SK-N-SH treated with all-trans-retinoic acid at 6 μM for 48 hours (cell line): ENCODE results near the gene SLC22A23.

Experiments
- ATAC-seq: fragments of 200-7000 bp; cut with Tn5 transposase; 3 replicates; pipeline ENCODE4 v1.9.1; 2020; ENCODE audit warnings: mild to moderate bottlenecking, moderate library complexity
- ARNTL ChIP-seq: fragments of 450-650 bp; formaldehyde crosslinking; IDR thresholded peaks from 2 replicates; pipeline ENCODE4 v1.5.0; 2020; ENCODE audit warnings: low read depth, mild to moderate bottlenecking, moderate library complexity, borderline replicate concordance
- BACH2 ChIP-seq: fragments of 250-450 bp; sonication (Bioruptor Pico); IDR thresholded peaks from 2 replicates; pipeline ENCODE4 v1.9.0; 2021; ENCODE audit warnings: mild to moderate bottlenecking, borderline replicate concordance
- CSDC2 ChIP-seq: fragments of 250-450 bp; sonication (Bioruptor Pico); IDR thresholded peaks from 2 replicates; pipeline ENCODE4 v1.5.0; 2020; ENCODE audit warnings: mild to moderate bottlenecking, moderate library complexity
- ESRRG ChIP-seq: fragments of 250-450 bp; sonication (Bioruptor Pico); IDR thresholded peaks from 2 replicates; pipeline ENCODE4 v1.6.1; 2021; ENCODE audit warnings: mild to moderate bottlenecking
- GLIS3 ChIP-seq: fragments of 250-450 bp; sonication (Bioruptor Pico); IDR thresholded peaks from 2 replicates; pipeline ENCODE4 v1.5.0; 2020; ENCODE audit warnings: mild to moderate bottlenecking, moderate library complexity
- ISL1 ChIP-seq: fragments of 250-450 bp; sonication (Bioruptor Pico); IDR thresholded peaks from 2 replicates; pipeline ENCODE4 v2.1.2; 2022; ENCODE audit warnings: mild to moderate bottlenecking, moderate library complexity
- OSR1 ChIP-seq: fragments of 250-450 bp; sonication (Bioruptor Pico); IDR thresholded peaks from 2 replicates; pipeline ENCODE4 v1.8.0; 2022; ENCODE audit warnings: moderate library complexity, mild to moderate bottlenecking, inconsistent platforms
- RARB ChIP-seq: fragments of 250-450 bp; sonication (Bioruptor Pico); IDR thresholded peaks from 2 replicates; pipeline ENCODE4 v1.8.0; 2021; ENCODE audit warnings: mild to moderate bottlenecking, moderate library complexity
- SNAI2 ChIP-seq: fragments of 250-450 bp; sonication (Bioruptor Pico); IDR thresholded peaks from 2 replicates; pipeline ENCODE4 v1.5.0; 2020; ENCODE audit warnings: mild to moderate bottlenecking, moderate library complexity
- TCF4 ChIP-seq: fragments of 250-450 bp; sonication (Bioruptor Pico); IDR thresholded peaks from 2 replicates; pipeline ENCODE4 v1.8.0; 2021; ENCODE audit warnings: mild to moderate bottlenecking, moderate library complexity, borderline replicate concordance
- TOX ChIP-seq: fragments of 250-450 bp; sonication (Bioruptor Pico); IDR thresholded peaks from 2 replicates; pipeline ENCODE4 v1.8.0; 2021; ENCODE audit warnings: mild to moderate bottlenecking, moderate library complexity, borderline replicate concordance
- ZC3H10 ChIP-seq: fragments of 250-450 bp; sonication (Bioruptor Pico); IDR thresholded peaks from 2 replicates; pipeline ENCODE4 v1.5.1; 2021; ENCODE audit warnings: mild to moderate bottlenecking, moderate library complexity
- ZFP3 ChIP-seq: fragments of 250-450 bp; sonication (Bioruptor Pico); IDR thresholded peaks from 2 replicates; pipeline ENCODE4 v1.5.0; 2020; ENCODE audit warnings: mild to moderate bottlenecking, moderate library complexity
- ZFP30 ChIP-seq: fragments of 450-650 bp; formaldehyde crosslinking; IDR thresholded peaks from 2 replicates; pipeline ENCODE4 v1.5.0; 2022; ENCODE audit warnings: mild to moderate bottlenecking, moderate library complexity
- ZNF565 ChIP-seq: fragments of 450-650 bp; formaldehyde crosslinking; conservative IDR thresholded peaks from 2 replicates; pipeline ENCODE4 v1.5.0; 2020; ENCODE audit warnings: low read depth, mild to moderate bottlenecking, moderate library complexity
- ZNF70 ChIP-seq: fragments of 450-650 bp; formaldehyde crosslinking; IDR thresholded peaks from 2 replicates; pipeline ENCODE4 v1.5.0; 2020; ENCODE audit warnings: mild to moderate bottlenecking, moderate library complexity
- ZNF8 ChIP-seq: fragments of 450-650 bp; formaldehyde crosslinking; IDR thresholded peaks from 2 replicates; pipeline ENCODE4 v1.5.0; 2020; ENCODE audit warnings: mild to moderate bottlenecking, moderate library complexity
- TF ChIP-seq, protein P1 (sequence below): fragments of 250-450 bp; sonication (Bioruptor Pico); IDR thresholded peaks from 2 replicates; pipeline ENCODE4 v1.5.1; 2020; ENCODE audit warnings: low read depth, mild to moderate bottlenecking, moderate library complexity
- TF ChIP-seq, protein P2 (sequence below): fragments of 250-450 bp; sonication (Bioruptor Pico); IDR thresholded peaks from 2 replicates; pipeline ENCODE4 v1.8.0; 2021; ENCODE audit warnings: low read depth, mild to moderate bottlenecking, moderate library complexity, borderline replicate concordance
- TF ChIP-seq, protein P3 (sequence below): fragments of 250-450 bp; sonication (Bioruptor Pico); IDR thresholded peaks from 2 replicates; pipeline ENCODE4 v1.5.0; 2020; ENCODE audit warnings: mild to moderate bottlenecking, moderate library complexity
- TF ChIP-seq, protein P4 (sequence below): fragments of 250-450 bp; sonication (Bioruptor Pico); IDR thresholded peaks from 2 replicates; pipeline ENCODE4 v1.8.0; 2020; ENCODE audit warnings: mild to moderate bottlenecking, moderate library complexity, borderline replicate concordance
- TF ChIP-seq, protein P5 (sequence below): fragments of 250-450 bp; sonication (Bioruptor Pico); IDR thresholded peaks from 2 replicates; pipeline ENCODE4 v1.5.1; 2021; ENCODE audit warnings: mild to moderate bottlenecking, moderate library complexity

The SLC22A23 gene

DNA sequence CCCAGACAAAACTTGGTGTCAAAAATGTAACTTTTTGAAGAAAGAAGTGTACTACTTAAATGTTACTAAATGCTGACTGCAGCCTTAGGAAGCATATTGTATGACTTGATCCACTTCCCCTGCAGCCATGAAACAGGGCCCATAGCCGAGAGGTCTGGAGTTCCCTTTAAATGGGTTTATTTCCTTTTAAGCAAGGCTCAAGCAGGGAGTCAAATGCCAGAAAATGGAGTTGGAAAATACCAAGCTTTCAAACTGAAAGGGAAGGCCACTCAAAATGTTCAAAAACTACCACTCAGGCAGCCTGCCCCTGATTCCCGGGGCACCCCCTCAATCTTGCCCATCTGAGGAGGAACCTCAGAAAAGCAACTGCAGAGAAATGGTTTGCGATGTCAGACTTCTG, 43.3 kb downstream of the SLC22A23 start:
- no peak for ATAC-seq
- no peak for TF ChIP-seq RARB (CRISPR knock-in tag)
- TF ChIP-seq, protein P1, sequence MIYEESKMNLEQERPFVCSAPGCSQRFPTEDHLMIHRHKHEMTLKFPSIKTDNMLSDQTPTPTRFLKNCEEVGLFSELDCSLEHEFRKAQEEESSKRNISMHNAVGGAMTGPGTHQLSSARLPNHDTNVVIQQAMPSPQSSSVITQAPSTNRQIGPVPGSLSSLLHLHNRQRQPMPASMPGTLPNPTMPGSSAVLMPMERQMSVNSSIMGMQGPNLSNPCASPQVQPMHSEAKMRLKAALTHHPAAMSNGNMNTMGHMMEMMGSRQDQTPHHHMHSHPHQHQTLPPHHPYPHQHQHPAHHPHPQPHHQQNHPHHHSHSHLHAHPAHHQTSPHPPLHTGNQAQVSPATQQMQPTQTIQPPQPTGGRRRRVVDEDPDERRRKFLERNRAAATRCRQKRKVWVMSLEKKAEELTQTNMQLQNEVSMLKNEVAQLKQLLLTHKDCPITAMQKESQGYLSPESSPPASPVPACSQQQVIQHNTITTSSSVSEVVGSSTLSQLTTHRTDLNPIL (CRISPR knock-in tag), result no peak
- no peak for TF ChIP-seq ZFP3
- TF ChIP-seq GLIS3 (CRISPR knock-in tag), result no peak
- TF ChIP-seq, all 23 proteins: peak for 0

DNA sequence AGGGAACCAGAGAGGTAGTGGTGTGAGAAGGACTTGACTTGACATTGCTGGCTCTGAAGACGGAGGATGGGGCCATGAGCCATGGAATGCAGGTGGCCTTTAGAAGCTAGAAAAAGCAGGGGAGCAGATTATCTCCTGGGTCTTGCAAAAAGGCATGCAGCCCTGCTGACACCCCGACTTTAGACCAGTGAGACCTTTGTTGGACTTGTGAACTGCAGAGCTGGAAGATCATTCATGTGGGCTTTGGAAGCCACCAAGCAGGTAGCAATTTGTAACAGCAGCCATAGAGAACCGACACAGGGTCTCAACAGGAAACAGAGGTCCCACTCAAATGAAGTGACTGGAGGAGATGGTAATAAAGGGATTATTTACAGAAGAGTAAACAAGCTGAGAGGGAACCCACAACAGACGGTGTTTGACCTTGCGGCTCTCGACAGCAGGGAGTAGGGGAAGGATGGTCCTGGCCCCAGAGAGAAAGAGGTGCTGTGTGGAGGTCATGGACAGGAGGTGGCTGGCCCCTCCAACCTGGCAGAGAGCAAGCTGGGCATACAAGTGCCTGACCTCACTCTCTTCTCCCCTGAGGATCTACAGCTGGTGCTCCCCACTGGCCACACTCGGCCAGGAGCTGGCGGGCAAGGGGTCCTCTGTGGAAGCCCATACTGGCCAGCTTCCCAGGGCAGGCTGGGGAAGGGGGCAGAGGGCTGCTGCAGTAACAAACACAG, 43.9 kb downstream of the SLC22A23 start:
- no peak for ATAC-seq
- TF ChIP-seq, protein P2, sequence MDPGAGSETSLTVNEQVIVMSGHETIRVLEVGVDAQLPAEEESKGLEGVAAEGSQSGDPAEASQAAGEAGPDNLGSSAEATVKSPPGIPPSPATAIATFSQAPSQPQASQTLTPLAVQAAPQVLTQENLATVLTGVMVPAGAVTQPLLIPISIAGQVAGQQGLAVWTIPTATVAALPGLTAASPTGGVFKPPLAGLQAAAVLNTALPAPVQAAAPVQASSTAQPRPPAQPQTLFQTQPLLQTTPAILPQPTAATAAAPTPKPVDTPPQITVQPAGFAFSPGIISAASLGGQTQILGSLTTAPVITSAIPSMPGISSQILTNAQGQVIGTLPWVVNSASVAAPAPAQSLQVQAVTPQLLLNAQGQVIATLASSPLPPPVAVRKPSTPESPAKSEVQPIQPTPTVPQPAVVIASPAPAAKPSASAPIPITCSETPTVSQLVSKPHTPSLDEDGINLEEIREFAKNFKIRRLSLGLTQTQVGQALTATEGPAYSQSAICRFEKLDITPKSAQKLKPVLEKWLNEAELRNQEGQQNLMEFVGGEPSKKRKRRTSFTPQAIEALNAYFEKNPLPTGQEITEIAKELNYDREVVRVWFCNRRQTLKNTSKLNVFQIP (CRISPR knock-in tag), result no peak
- TF ChIP-seq GLIS3 (CRISPR knock-in tag), result no peak
- TF ChIP-seq BACH2, result no peak
- TF ChIP-seq, protein P3, sequence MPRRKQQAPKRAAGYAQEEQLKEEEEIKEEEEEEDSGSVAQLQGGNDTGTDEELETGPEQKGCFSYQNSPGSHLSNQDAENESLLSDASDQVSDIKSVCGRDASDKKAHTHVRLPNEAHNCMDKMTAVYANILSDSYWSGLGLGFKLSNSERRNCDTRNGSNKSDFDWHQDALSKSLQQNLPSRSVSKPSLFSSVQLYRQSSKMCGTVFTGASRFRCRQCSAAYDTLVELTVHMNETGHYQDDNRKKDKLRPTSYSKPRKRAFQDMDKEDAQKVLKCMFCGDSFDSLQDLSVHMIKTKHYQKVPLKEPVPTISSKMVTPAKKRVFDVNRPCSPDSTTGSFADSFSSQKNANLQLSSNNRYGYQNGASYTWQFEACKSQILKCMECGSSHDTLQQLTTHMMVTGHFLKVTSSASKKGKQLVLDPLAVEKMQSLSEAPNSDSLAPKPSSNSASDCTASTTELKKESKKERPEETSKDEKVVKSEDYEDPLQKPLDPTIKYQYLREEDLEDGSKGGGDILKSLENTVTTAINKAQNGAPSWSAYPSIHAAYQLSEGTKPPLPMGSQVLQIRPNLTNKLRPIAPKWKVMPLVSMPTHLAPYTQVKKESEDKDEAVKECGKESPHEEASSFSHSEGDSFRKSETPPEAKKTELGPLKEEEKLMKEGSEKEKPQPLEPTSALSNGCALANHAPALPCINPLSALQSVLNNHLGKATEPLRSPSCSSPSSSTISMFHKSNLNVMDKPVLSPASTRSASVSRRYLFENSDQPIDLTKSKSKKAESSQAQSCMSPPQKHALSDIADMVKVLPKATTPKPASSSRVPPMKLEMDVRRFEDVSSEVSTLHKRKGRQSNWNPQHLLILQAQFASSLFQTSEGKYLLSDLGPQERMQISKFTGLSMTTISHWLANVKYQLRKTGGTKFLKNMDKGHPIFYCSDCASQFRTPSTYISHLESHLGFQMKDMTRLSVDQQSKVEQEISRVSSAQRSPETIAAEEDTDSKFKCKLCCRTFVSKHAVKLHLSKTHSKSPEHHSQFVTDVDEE (CRISPR knock-in tag), result no peak
- no peak for TF ChIP-seq ISL1 (CRISPR knock-in tag)
- TF ChIP-seq, protein P4, sequence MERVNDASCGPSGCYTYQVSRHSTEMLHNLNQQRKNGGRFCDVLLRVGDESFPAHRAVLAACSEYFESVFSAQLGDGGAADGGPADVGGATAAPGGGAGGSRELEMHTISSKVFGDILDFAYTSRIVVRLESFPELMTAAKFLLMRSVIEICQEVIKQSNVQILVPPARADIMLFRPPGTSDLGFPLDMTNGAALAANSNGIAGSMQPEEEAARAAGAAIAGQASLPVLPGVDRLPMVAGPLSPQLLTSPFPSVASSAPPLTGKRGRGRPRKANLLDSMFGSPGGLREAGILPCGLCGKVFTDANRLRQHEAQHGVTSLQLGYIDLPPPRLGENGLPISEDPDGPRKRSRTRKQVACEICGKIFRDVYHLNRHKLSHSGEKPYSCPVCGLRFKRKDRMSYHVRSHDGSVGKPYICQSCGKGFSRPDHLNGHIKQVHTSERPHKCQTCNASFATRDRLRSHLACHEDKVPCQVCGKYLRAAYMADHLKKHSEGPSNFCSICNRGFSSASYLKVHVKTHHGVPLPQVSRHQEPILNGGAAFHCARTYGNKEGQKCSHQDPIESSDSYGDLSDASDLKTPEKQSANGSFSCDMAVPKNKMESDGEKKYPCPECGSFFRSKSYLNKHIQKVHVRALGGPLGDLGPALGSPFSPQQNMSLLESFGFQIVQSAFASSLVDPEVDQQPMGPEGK (CRISPR knock-in tag), result no peak
- TF ChIP-seq TCF4 (CRISPR knock-in tag), result no peak
- TF ChIP-seq CSDC2 (CRISPR knock-in tag), result no peak
- no peak for TF ChIP-seq TOX (CRISPR knock-in tag)
- no peak for TF ChIP-seq RARB (CRISPR knock-in tag)
- TF ChIP-seq ZC3H10 (CRISPR knock-in tag), result no peak
- no peak for TF ChIP-seq ESRRG (CRISPR knock-in tag)
- TF ChIP-seq, protein P1 (CRISPR knock-in tag), result no peak
- TF ChIP-seq SNAI2 (CRISPR knock-in tag), result no peak
- TF ChIP-seq ARNTL, result no peak
- TF ChIP-seq ZNF70 (CRISPR knock-in tag), result no peak
- no peak for TF ChIP-seq ZNF565
- TF ChIP-seq ZNF8 (CRISPR knock-in tag), result no peak

DNA sequence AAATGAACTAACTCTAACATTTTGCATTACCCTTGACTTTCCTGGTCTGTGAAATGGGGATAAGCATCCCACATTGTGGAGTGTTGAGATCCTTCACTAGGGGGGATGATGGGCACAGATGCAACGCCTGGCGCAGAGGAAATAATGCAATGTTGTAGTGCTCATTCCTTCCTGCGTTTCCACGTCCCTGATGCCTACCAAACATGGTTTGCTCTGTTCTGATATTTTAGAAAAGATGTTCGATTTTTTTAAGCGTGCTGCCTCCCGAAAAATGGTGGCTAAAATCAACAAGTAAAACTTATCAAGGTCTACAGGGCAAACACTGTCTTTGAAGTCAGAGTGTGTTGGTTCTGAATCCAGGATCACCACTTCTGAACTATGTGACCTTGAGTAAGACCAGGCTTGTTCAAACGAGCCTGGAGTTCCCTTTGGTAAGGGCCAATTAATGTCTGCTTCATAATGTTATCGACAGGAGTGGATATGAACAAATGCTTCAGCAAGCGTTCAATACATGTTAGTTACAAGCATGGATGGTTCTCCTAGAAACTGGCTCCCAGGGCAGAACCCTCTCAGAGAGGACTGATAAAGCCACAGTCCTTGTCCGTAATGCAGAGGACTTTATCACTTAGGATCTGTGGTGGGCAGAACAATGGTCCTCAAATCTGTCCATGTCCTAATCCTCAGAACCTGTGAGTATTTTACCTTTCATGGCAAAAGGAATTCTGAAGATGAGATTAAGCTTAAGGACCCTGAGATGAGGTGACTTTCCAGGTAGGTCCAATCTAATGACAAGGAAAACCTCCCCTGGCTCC, 44.7 kb downstream of the SLC22A23 start:
- ATAC-seq, result no peak
- TF ChIP-seq GLIS3 (CRISPR knock-in tag) (no peak), SNAI2 (CRISPR knock-in tag) (no peak), BACH2 (no peak), RARB (CRISPR knock-in tag) (no peak), ZNF70 (CRISPR knock-in tag) (no peak), ZFP30 (no peak), OSR1 (CRISPR knock-in tag) (no peak), ESRRG (CRISPR knock-in tag) (no peak), ARNTL (no peak), ZNF565 (no peak)
- TF ChIP-seq, protein P5, sequence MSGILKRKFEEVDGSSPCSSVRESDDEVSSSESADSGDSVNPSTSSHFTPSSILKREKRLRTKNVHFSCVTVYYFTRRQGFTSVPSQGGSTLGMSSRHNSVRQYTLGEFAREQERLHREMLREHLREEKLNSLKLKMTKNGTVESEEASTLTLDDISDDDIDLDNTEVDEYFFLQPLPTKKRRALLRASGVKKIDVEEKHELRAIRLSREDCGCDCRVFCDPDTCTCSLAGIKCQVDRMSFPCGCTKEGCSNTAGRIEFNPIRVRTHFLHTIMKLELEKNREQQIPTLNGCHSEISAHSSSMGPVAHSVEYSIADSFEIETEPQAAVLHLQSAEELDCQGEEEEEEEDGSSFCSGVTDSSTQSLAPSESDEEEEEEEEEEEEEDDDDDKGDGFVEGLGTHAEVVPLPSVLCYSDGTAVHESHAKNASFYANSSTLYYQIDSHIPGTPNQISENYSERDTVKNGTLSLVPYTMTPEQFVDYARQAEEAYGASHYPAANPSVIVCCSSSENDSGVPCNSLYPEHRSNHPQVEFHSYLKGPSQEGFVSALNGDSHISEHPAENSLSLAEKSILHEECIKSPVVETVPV (CRISPR knock-in tag), result no peak
- TF ChIP-seq, protein P4 (CRISPR knock-in tag), result no peak
